Esophagus (tissue), 2 donors: ENCODE data around the gene KERA. TPM values are rescaled to one million over a fixed set of nuclear protein-coding genes. Genes with fewer than 3 reads are reported as not detected.

ENCODE experiments used
- H3K27ac ChIP-seq, 2 donors: one replicate each; pipeline ENCODE4 v1.5.1; 2013; ENCODE audit warnings: low read depth in 2 of 2, mild to moderate bottlenecking in 2 of 2, inconsistent platforms in 1 of 2, low read length in 1 of 2, moderate library complexity in 1 of 2
- H3K27me3 ChIP-seq, 2 donors: one replicate each; pipeline ENCODE4 v1.6.1; 2013; ENCODE audit warnings: low read length in 2 of 2, control low read depth in 1 of 2, mild to moderate bottlenecking in 1 of 2; ENCODE audit not compliant: insufficient read depth in 2 of 2, control insufficient read depth in 1 of 2
- H3K36me3 ChIP-seq, 2 donors: one replicate each; pipeline ENCODE4 v1.6.1; 2013; ENCODE audit warnings: low read length in 1 of 2; ENCODE audit not compliant: control insufficient read depth in 2 of 2, insufficient read depth in 2 of 2
- H3K4me1 ChIP-seq, 2 donors: one replicate each; pipeline ENCODE4 v1.6.1; 2013; ENCODE audit warnings: low read length in 1 of 2; ENCODE audit not compliant: control insufficient read depth in 2 of 2, insufficient read depth in 2 of 2
- H3K4me3 ChIP-seq, 2 donors: one replicate each; pipeline ENCODE4 v1.5.1; 2013; ENCODE audit warnings: low read length in 2 of 2, mild to moderate bottlenecking in 2 of 2, low read depth in 1 of 2, moderate library complexity in 1 of 2
- H3K9me3 ChIP-seq, 2 donors: one replicate each; pipeline ENCODE4 v1.6.1; 2013; ENCODE audit warnings: mild to moderate bottlenecking in 2 of 2, low read depth in 1 of 2, low read length in 1 of 2, moderate library complexity in 1 of 2; ENCODE audit not compliant: control insufficient read depth in 2 of 2, insufficient read depth in 1 of 2
- WGBS, 2 donors: extraction: QIAGEN DNeasy Blood & Tissue Kit; methylation state at CpG; one replicate each; pipeline ENCODE4 v1.1.7; 2013; 5-methylcytosine and 5-hydroxymethylcytosine counted together
- polyA plus RNA-seq, 2 donors: library from polyadenylated mRNA; stranded (reverse); fragments of 200-250 nt; gene quantifications; one replicate each; pipeline ENCODE4 v1.2.3, GENCODE V29; 2013
- donor health status: healthy with polysubstance abuse.
- donor health status: Bipolar disorder and iron deficiency.

Gene KERA
- polyA plus RNA-seq, 2 donors, result not detected

GRCh38 chr12:91023326-91024004 lies 34.4 kb downstream of the KERA start:
- Histone ChIP-seq H3K4me3 (no peak overlapping the region), H3K27me3 (no peaks in the 10 kb centered on the region), H3K9me3 (no peaks in the 10 kb centered on the region), H3K27ac (no peak overlapping the region), H3K4me1 (no peaks in the 10 kb centered on the region), H3K36me3 (no peaks in the 10 kb centered on the region)
- WGBS, 2 donors, result 68 to 69% methylated on average over 1 of the region's 1 CpG

DNA sequence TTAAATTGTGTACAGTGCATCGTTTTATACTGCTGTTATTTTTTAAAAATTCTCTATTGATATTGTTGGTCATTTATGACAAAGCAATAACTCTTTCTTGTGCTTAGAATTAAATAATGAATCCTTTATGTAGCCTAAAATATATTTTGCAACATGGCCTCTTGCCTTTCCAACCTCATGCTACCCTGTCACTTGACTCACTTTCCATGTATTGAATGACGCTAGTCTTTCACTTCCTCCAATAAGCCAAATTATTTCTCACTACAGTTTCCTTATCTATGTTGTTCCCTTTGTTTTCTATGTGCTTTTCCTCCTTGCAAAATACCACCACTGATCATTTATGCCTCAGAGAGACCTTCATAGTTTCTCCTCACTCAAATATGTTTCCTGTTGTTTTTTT lies 36.7 kb downstream of the KERA start:
- H3K4me3 ChIP-seq, result no peak overlapping the region
- H3K9me3 ChIP-seq, result no peaks in the 10 kb centered on the region
- H3K4me1 ChIP-seq, result no peaks in the 10 kb centered on the region
- no peaks in the 10 kb centered on the region for H3K36me3 ChIP-seq
- 70 to 76% methylated on average over 2 of the region's 2 CpGs for WGBS, 2 donors
- no peak overlapping the region for H3K27ac ChIP-seq
- no peaks in the 10 kb centered on the region for H3K27me3 ChIP-seq

DNA sequence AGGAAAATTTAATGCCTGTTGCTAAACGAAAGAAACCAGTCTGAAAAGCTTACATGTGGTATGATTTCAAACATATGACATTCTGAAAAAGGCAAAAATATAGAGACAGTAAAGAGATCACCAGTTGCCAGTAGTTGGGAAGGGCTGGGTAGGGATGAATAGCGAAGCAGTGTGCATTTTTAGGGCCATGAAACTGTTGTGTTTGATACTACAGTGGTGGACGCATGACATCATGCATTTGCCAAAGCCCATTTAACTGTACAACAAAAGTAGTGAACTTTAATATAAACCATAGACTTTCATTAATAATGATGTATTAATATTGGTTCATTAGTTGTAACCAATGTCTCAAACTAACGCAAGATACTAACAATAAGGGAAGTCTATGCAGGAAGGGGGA lies 38.4 kb downstream of the KERA start:
- no peaks in the 10 kb centered on the region for H3K4me1 ChIP-seq
- no peak overlapping the region for H3K27ac ChIP-seq
- no peak overlapping the region for H3K4me3 ChIP-seq
- H3K36me3 ChIP-seq, result no peaks in the 10 kb centered on the region
- no peaks in the 10 kb centered on the region for H3K9me3 ChIP-seq
- WGBS, 2 donors, result 90 to 93% methylated on average over 4 of the region's 4 CpGs
- no peaks in the 10 kb centered on the region for H3K27me3 ChIP-seq

DNA sequence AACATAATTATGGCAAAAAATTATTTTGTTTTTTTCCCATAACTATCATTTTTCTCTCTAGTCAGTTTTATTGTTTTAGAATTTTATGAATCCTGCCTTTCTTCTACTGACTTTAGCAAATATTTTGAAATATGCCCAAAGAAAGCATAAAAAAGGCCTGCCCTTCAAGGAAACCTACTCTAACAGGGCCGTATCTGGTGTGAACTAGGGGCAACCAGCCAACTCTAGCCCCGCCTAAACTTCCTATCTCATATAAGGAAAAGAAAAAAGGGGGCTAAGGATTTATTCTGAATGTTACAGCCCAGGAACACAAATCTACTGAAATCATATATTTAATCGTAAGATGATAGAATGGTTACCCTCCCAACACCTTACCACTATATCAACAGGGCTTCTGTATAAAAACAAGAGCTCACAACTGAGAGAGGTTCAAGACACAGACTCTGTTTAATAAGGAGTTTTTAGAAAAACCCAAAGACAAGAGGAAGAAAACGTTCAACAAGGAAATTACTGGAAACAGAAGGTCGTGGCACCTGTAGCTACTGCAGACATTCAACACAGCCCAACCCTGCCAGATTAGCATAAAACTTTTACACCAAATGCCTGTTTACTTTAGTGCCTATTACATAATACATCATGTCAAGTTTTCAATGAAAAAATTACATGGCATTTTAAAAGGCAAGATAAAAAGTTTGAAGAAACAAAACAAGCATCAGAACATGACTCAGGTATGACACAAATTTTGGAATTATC lies 40.1 kb downstream of the KERA start:
- Histone ChIP-seq H3K4me1 (no peaks in the 10 kb centered on the region), H3K27ac (no peak overlapping the region), H3K4me3 (no peak overlapping the region), H3K27me3 (no peaks in the 10 kb centered on the region), H3K9me3 (no peaks in the 10 kb centered on the region), H3K36me3 (no peaks in the 10 kb centered on the region)
- 52 to 59% methylated on average over 5 of the region's 5 CpGs for WGBS, 2 donors

GRCh38 chr12:91017043-91017442 lies 40.8 kb downstream of the KERA start:
- no peak overlapping the region for H3K4me3 ChIP-seq
- H3K9me3 ChIP-seq, result no peaks in the 10 kb centered on the region
- 67 to 79% methylated on average over 1 of the region's 1 CpG for WGBS, 2 donors
- no peaks in the 10 kb centered on the region for H3K4me1 ChIP-seq
- H3K27me3 ChIP-seq, result no peaks in the 10 kb centered on the region
- no peak overlapping the region for H3K27ac ChIP-seq
- no peaks in the 10 kb centered on the region for H3K36me3 ChIP-seq

DNA sequence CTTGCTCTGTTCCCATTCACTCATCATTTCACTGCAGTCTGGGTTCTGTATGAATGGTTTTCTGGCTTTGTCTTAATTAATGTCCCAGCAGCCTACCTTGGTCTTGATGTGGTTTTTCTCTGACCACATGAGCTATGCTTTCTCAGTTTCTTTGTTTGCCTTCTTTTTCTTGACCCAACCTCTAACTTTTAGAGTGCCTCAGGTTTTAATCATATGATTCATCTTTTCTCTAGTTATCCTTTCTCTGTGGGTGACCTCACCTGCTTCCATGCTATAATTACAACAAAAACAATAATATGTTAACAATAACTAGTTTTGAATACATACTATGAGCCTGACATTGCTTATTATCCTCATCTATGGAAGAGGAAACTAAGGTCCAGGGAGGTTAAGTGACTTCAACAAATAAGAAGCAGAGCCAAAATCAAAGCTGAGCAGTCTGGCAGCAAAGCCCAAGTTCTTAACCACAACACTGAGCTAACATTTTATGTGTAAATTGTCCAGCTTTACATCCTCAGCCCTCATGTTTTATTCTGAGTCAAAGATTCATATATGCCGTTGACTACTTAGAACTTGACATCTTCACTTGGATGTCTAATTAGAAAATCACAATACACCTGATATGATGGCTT lies 48.4 kb downstream of the KERA start:
- H3K36me3 ChIP-seq, result no peaks in the 10 kb centered on the region
- no peak overlapping the region for H3K4me3 ChIP-seq
- H3K27ac ChIP-seq, result no peak overlapping the region
- H3K9me3 ChIP-seq, result no peaks in the 10 kb centered on the region
- no peaks in the 10 kb centered on the region for H3K4me1 ChIP-seq
- no peaks in the 10 kb centered on the region for H3K27me3 ChIP-seq
- WGBS, 2 donors, result 59 to 76% methylated on average over 1 of the region's 1 CpG

GRCh38 chr12:91007531-91008290 lies 50.1 kb downstream of the KERA start:
- no peaks in the 10 kb centered on the region for H3K9me3 ChIP-seq
- H3K4me1 ChIP-seq, result no peaks in the 10 kb centered on the region
- H3K4me3 ChIP-seq, result no peak overlapping the region
- no peaks in the 10 kb centered on the region for H3K36me3 ChIP-seq
- no peaks in the 10 kb centered on the region for H3K27me3 ChIP-seq
- H3K27ac ChIP-seq, result no peak overlapping the region
- 70 to 71% methylated on average over 2 of the region's 2 CpGs for WGBS, 2 donors

DNA sequence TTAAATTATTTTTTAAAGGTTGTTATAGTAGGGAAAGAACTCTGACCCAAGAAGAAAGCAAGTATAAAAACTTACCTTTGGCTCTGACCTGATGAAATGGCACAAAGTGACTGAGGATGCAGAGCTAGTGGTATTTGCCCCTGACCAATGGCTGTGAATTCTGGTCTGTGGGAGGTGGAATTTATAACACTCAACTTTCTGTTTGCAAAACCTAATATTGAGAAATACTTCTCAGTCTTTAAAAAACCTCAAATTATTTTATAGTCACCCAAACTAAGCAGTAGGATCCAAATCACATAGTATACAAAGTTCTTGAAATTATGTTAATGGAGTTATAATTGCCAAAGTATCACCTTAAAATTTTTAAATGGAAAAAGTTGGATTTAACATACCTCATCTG lies 53.0 kb downstream of the KERA start, which contains the start of gene EPYC:
EPYC (minus strand) TSS at position 101 of the 400 bp plus-strand sequence. CDS start 2,407 bp downstream, outside the sequence.
- Histone ChIP-seq H3K4me1 (no peaks in the 10 kb centered on the region), H3K27me3 (no peaks in the 10 kb centered on the region), H3K9me3 (no peaks in the 10 kb centered on the region), H3K4me3 (no peak within 1 kb of the TSS), H3K27ac (no peak within 1 kb of the TSS), H3K36me3 (no peaks in the 10 kb centered on the region)

DNA sequence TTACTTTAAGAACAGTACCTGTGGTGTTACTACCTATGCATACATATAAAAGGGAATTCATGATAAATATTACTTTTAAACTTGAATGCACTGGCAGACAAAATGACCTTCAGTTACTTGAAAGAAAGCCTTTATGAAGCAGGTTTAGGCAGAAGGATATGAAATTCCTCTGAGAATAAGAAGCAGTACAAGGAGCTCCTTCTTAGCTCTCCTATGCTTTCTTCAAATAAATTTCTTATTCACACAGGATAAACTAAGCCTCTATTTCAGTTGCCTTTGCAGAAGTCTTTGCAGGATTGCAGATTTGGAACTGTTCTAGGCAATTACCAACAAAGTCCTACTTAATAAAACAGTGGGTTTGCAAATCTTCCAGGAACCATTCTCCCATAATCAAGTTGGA lies 54.1 kb downstream of the KERA start:
- Histone ChIP-seq H3K4me1 (no peaks in the 10 kb centered on the region), H3K27ac (no peak overlapping the region), H3K36me3 (no peaks in the 10 kb centered on the region), H3K9me3 (no peaks in the 10 kb centered on the region), H3K4me3 (no peak overlapping the region), H3K27me3 (no peaks in the 10 kb centered on the region)
